ENCODE results near the gene PFDN4. TPM values are rescaled to one million over a fixed set of nuclear protein-coding genes. Genes with fewer than 3 reads are reported as not detected.
A peak's percentile ranks its signal among the peaks of the same experiment; 100 is the strongest.

Gene PFDN4
- total and polyA plus RNA-seq, 2 of the 13 experiments (the other 11 are each of a cell fraction or from before 2014, with no cell fraction given) = 59.8 to 227 TPM

DNA sequence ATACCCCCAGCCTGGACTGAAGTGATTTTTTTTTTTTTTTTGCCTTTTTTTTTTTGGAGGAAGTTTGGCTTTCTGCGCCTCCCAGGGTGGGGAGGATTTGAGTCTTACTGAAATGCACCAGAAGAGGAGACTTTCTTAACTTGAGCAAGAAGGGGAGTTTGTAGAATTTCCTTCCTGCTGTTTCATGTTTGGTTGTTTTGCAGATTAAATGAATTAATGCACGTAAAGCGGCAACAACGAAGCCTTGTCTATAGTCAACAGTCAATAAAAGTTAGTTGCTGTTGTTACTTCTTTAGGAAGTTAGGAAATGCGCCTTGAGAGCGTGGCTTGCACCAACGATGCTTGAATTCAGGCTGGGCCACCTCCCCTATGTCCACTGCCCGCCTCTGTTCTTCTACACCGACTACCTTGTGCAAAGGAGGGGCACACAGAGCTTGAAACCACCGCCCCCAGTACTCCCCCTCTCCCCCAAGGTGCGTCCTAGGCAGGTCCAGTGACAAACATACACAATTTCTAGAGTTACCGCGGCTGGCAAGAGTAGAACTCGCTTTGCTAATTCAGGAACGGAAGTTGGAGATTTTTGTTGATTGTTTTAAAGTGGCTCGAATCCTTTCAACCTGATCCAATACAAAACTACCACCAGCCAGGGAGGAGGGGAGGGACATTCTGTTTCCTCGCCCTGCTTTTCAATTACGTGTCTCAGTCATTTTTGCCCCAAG, 33.3 kb upstream of the PFDN4 start:
- DNase-seq (ENCODE audit: low spot score) (peak; percentile 56), ATAC-seq (peak; percentile 10; the same call in 1 of the 3 replicates), FAIRE-seq (no peak)
- ChIA-PET CTCF (ENCODE audit: low intra/inter-chr PET ratio, low total read pairs) (no interaction called here), POLR2A (interaction anchor here (0.6 to 4.4 kb wide), 5 partner anchors 20 to 104 kb away, joined by 3 to 22 read pairs (median 14); partner anchors contain the start of gene BCAS1)
- Histone ChIP-seq H3K4me1 (ENCODE audit: insufficient read depth, low read length) (peaks cover 74% of the 10 kb centered on the region), H3K79me2 (ENCODE audit: insufficient read depth, low read length) (no peaks in the 10 kb centered on the region), H3K9me3 (ENCODE audit: low read length) (no peaks in the 10 kb centered on the region), H3K4me2 (ENCODE audit: low read depth, low read length) (peak overlapping the region; percentile 81), H2AFZ (ENCODE audit: low read length) (peak overlapping the region; percentile 57), H3K36me3 (replicated peaks in 1 of 2; ENCODE audit: control insufficient read depth in 1 of 2, insufficient read depth in 2 of 2, low read length in 2 of 2) (no peaks in the 10 kb centered on the region), H3K9ac (ENCODE audit: insufficient read depth, low read depth, low read length) (peak overlapping the region; percentile 63), H4K20me1 (ENCODE audit: insufficient read depth, low read length) (no peaks in the 10 kb centered on the region), H3K27ac (ENCODE audit: extremely low read length, insufficient read depth, low read length) (peak overlapping the region; percentile 1), H3K4me3 (replicated peaks in 1 of 3; ENCODE audit: insufficient read depth in 1 of 3, low read depth in 2 of 3, low read length in 3 of 3) (peak overlapping the region; percentile 48 to 64 (median 54)), H3K27me3 (ENCODE audit: control insufficient read depth in 1 of 2, insufficient read depth in 2 of 2, low read length in 2 of 2) (no peaks in the 10 kb centered on the region)
- intact Hi-C loops (cut with micrococcal nuclease; ENCODE audit: unreplicated experiment) (no loop called here), in situ Hi-C loops (cut with HindIII; ENCODE audit: extremely low pct_ligation_motif_present, low pct_unique_long_range_greater_than_20kb) (no loop called here)
- WGBS (ENCODE audit: low lambda C conversion rate) = 56% methylated on average over 18 of the region's 18 CpGs
- TSS peak; percentile 78 for BruUV-seq (replicated peaks)
- TF ChIP-seq ZNF768 (CRISPR knock-in tag; IDR thresholded peaks at IDR 0.05) (peak; percentile 79), MEIS2 (CRISPR knock-in tag; IDR thresholded peaks at IDR 0.05) (0 out of 2 replicates have a peak, but pooled peaks have one; percentile 7), MED1 (CRISPR knock-in tag; IDR thresholded peaks at IDR 0.05) (peak; percentile 5; the same call in 1 of the 2 replicates), ZBTB7B (CRISPR knock-in tag; IDR thresholded peaks at IDR 0.05) (0 out of 2 replicates have a peak, but pooled peaks have one; percentile 5), ZSCAN20 (CRISPR knock-in tag; IDR thresholded peaks at IDR 0.05; ENCODE audit: borderline replicate concordance) (peak; percentile 69; the same call in 1 of the 2 replicates), ZMAT3 (CRISPR knock-in tag; conservative IDR thresholded peaks at IDR 0.05) (0 out of 2 replicates have a peak, but pooled peaks have one; percentile 38), ZMYM3 (CRISPR knock-in tag; IDR thresholded peaks at IDR 0.05) (0 out of 2 replicates have a peak, but pooled peaks have one; percentile 23), HDAC1 (CRISPR knock-in tag; IDR thresholded peaks at IDR 0.05) (no peak), ZEB1 (IDR thresholded peaks at IDR 0.05; ENCODE audit: insufficient replicate concordance, low read depth) (no peak), ZNF850 (CRISPR knock-in tag; conservative IDR thresholded peaks at IDR 0.05) (no peak), ZNF563 (CRISPR knock-in tag; IDR thresholded peaks at IDR 0.05) (0 out of 2 replicates have a peak, but pooled peaks have one; percentile 14), KLF9 (CRISPR knock-in tag; IDR thresholded peaks at IDR 0.05; ENCODE audit: low read depth) (0 out of 2 replicates have a peak, but pooled peaks have one; percentile 15), GLI4 (CRISPR knock-in tag; IDR thresholded peaks at IDR 0.05; ENCODE audit: borderline replicate concordance) (0 out of 2 replicates have a peak, but pooled peaks have one; percentile 44), RAD21 (CRISPR knock-in tag; IDR thresholded peaks at IDR 0.05) (0 out of 2 replicates have a peak, but pooled peaks have one; percentile 1), SKI (IDR thresholded peaks at IDR 0.05; ENCODE audit: partially characterized antibody) (no peak), KDM1A (CRISPR knock-in tag; IDR thresholded peaks at IDR 0.05) (peak; percentile 20; the same call in 1 of the 2 replicates), RBM39 (IDR thresholded peaks at IDR 0.05; ENCODE audit: low read depth, low read length, poor library complexity, severe bottlenecking) (peak; percentile 46), NCOR1 (IDR thresholded peaks at IDR 0.05; ENCODE audit: borderline replicate concordance, low read length) (0 out of 2 replicates have a peak, but pooled peaks have one; percentile 10), FLYWCH1 (CRISPR knock-in tag; IDR thresholded peaks at IDR 0.05) (no peak)
- TF ChIP-seq, protein P1, sequence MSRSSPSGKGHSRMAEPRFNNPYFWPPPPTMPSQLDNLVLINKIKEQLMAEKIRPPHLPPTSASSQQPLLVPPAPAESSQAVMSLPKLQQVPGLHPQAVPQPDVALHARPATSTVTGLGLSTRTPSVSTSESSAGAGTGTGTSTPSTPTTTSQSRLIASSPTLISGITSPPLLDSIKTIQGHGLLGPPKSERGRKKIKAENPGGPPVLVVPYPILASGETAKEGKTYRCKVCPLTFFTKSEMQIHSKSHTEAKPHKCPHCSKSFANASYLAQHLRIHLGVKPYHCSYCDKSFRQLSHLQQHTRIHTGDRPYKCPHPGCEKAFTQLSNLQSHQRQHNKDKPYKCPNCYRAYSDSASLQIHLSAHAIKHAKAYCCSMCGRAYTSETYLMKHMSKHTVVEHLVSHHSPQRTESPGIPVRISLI (CRISPR knock-in tag; IDR thresholded peaks at IDR 0.05; ENCODE audit: borderline replicate concordance) = no peak
- TF ChIP-seq, protein P2, sequence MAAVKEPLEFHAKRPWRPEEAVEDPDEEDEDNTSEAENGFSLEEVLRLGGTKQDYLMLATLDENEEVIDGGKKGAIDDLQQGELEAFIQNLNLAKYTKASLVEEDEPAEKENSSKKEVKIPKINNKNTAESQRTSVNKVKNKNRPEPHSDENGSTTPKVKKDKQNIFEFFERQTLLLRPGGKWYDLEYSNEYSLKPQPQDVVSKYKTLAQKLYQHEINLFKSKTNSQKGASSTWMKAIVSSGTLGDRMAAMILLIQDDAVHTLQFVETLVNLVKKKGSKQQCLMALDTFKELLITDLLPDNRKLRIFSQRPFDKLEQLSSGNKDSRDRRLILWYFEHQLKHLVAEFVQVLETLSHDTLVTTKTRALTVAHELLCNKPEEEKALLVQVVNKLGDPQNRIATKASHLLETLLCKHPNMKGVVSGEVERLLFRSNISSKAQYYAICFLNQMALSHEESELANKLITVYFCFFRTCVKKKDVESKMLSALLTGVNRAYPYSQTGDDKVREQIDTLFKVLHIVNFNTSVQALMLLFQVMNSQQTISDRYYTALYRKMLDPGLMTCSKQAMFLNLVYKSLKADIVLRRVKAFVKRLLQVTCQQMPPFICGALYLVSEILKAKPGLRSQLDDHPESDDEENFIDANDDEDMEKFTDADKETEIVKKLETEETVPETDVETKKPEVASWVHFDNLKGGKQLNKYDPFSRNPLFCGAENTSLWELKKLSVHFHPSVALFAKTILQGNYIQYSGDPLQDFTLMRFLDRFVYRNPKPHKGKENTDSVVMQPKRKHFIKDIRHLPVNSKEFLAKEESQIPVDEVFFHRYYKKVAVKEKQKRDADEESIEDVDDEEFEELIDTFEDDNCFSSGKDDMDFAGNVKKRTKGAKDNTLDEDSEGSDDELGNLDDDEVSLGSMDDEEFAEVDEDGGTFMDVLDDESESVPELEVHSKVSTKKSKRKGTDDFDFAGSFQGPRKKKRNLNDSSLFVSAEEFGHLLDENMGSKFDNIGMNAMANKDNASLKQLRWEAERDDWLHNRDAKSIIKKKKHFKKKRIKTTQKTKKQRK (IDR thresholded peaks at IDR 0.05; ENCODE audit: low read length) = no peak
